ENCODE data around the gene IQGAP1.

The IQGAP1 gene

GRCh38 chr15:90349821-90350220 is 38.2 kb upstream of the IQGAP1 start:
- Histone ChIP-seq H3K4me2 (no peak overlapping the region), H3K36me3 (no peaks in the 10 kb centered on the region), H3K9me3 (replicated peaks in 1 of 11) (no peaks in the 10 kb centered on the region), H3K27ac (no peak overlapping the region), H3K4me3 (no peak overlapping the region), H3K9ac (no peak overlapping the region), H4K20me1 (no peaks in the 10 kb centered on the region), H3K27me3 (no peaks in the 10 kb centered on the region), H3K4me1 (peaks cover 0 to 32% (median 15%) of the 10 kb centered on the region in 10 experiments; a peak in 17 of 20 replicates)
- no peak for TF ChIP-seq Cebpa-rat (IDR thresholded peaks at IDR 0.05)

DNA sequence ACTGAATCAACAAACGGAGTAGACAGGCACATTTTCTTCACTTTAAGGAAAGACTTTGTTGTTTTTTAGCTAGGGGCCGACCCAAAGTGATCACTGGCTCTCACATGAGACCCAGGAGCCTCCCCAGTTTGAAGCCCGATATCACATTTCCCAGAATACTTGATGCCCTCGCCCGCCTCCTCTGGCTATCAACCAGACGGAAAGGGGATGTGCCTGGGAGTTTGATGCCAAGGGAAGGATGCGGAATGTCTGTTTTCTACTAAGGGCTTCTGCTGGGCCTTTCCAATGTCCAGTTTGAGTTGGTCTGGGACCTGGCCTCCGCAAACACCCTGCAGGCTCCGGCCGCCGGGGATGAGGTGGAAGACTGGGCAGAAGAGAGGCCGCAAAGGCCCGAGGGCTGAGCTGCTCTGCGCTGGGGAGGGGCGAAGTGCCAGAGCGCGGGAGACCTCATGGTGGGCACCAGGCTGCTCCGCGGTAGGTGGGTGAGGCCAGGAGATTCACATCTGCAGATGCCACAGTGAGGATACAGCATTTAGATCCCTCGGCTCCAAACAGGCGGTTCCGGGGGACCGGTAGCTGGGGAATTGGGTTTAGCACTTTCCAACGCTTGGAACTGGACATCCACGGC is 36.4 kb upstream of the IQGAP1 start:
- no peak overlapping the region for H3K27ac ChIP-seq
- no peaks in the 10 kb centered on the region for H3K27me3 ChIP-seq
- no peaks in the 10 kb centered on the region for H3K36me3 ChIP-seq
- peaks cover 0 to 14% (median 12%) of the 10 kb centered on the region in 10 experiments; a peak in 16 of 20 replicates for H3K4me1 ChIP-seq
- H3K4me2 ChIP-seq: peak overlapping the region; percentile 87 to 98 (median 92)
- H3K9me3 ChIP-seq (replicated peaks in 1 of 11): no peaks in the 10 kb centered on the region
- H3K4me3 ChIP-seq: peak overlapping the region; percentile 69 to 90 (median 80)
- no peak for TF ChIP-seq Cebpa-rat (IDR thresholded peaks at IDR 0.05)
- no peaks in the 10 kb centered on the region for H4K20me1 ChIP-seq
- peak overlapping the region in 7 of 11 experiments; percentile 23 to 80 (median 76); a peak in 9 of 22 replicates for H3K9ac ChIP-seq

DNA sequence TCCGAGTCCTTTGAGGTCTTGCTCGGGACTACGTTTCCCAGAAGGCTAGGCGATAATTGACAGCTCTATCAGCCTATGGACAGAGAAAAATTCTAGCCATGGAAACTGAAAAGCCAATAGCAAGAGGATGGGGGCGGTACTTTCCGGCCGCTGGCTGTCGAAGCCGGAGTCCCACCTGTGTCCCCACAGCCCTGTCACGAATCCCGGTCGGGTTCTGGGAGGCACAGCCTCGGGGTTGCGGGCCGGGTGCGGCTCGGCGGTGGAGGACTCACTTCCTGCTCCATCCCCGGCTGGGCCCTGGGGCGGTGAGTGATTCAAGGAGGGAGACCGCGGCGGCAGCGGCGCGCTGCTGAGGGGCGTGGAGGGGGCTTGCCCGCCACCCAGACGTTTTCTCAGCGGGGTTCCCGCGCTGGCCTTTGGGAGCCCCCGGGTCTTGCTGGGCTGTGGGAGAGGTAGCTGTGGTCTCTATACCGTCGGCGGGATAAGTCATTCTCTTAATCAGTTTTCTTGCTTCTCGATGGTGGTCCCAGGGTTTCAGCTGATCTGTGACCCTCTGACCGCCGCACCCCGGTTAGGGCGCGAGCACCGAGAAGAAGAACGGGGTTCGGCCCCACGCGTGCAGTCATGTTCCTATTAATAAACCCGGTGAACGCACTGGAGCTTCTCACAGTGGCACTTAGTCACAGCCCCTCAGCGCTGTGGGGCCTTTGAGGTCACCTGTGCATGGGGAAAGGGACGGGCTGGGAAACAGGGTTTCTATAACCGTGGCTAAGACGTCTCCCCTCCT is 35.7 kb upstream of the IQGAP1 start, which contains the start of gene ZNF774:
Gene ZNF774, plus strand, starts transcription at position 178 of the 787 bp plus-strand sequence. CDS start 2,377 bp downstream, outside the sequence.
- no peaks in the 10 kb centered on the region for H4K20me1 ChIP-seq
- H3K27me3 ChIP-seq: no peaks in the 10 kb centered on the region
- peak within 1 kb of the TSS in 9 of 11 experiments; percentile 5 to 63 (median 38); a peak in 13 of 22 replicates for H3K27ac ChIP-seq

DNA sequence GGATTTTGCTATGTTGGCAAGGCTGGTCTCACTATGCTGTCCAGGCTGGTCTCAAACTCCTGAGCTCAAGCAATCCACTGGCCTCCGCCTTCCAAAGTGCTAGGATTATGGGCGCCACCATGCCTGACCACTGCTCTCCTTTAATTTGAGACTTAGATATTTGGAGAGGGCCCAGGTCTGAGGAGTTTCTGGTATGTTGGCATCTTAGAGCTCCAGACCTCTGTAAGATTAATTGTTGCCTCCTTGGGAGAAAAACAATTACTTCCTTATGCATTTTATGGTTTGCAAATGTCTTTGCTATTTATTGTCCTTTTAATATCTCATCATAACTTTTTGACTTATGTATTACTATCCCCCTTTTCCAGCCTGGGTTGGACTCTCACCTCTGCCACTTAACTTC is 33.1 kb upstream of the IQGAP1 start:
- Histone ChIP-seq H3K27me3 (no peaks in the 10 kb centered on the region), H3K4me2 (no peak overlapping the region), H3K9ac (no peak overlapping the region), H3K9me3 (replicated peaks in 1 of 11) (no peaks in the 10 kb centered on the region), H4K20me1 (no peaks in the 10 kb centered on the region), H3K27ac (no peak overlapping the region), H3K4me3 (no peak overlapping the region), H3K4me1 (peaks cover 0 to 20% (median 12%) of the 10 kb centered on the region in 10 experiments; a peak in 16 of 20 replicates), H3K36me3 (0 out of 22 replicates have a peak, but pooled peaks cover 0 to 2% (median 0%) of the 10 kb centered on the region in 11 experiments)
- no peak for TF ChIP-seq Cebpa-rat (IDR thresholded peaks at IDR 0.05)

More for the DNA sequence above, 35.7 kb upstream of the IQGAP1 start, which contains the start of gene ZNF774:
- H3K4me2 ChIP-seq: peak within 1 kb of the TSS; percentile 87 to 98 (median 92)
- peaks cover 0 to 13% (median 12%) of the 10 kb centered on the region in 10 experiments; a peak in 16 of 20 replicates for H3K4me1 ChIP-seq
- H3K36me3 ChIP-seq: no peaks in the 10 kb centered on the region
- H3K9me3 ChIP-seq (replicated peaks in 1 of 11): no peaks in the 10 kb centered on the region
- no peak for TF ChIP-seq Cebpa-rat (IDR thresholded peaks at IDR 0.05)
- H3K9ac ChIP-seq: peak within 1 kb of the TSS; percentile 59 to 84 (median 76)
- peak within 1 kb of the TSS; percentile 69 to 90 (median 80) for H3K4me3 ChIP-seq

- H3K27ac ChIP-seq: no peak overlapping the region
- no peaks in the 10 kb centered on the region for H3K9me3 ChIP-seq (replicated peaks in 1 of 11)
- no peak overlapping the region for H3K4me3 ChIP-seq
- H3K4me2 ChIP-seq: no peak overlapping the region
- peaks cover 0 to 7% (median 0%) of the 10 kb centered on the region in 11 experiments; a peak in 2 of 22 replicates for H3K36me3 ChIP-seq
- no peak for TF ChIP-seq Cebpa-rat (IDR thresholded peaks at IDR 0.05)
- H3K9ac ChIP-seq: no peak overlapping the region
- H3K4me1 ChIP-seq: peaks cover 5 to 38% (median 13%) of the 10 kb centered on the region in 10 experiments
- H3K27me3 ChIP-seq: no peaks in the 10 kb centered on the region
- H4K20me1 ChIP-seq: no peaks in the 10 kb centered on the region
Measured at GRCh38 chr15:90358124-90359033, 29.7 kb upstream of the IQGAP1 start.

GRCh38 chr15:90360746-90361145 is 27.3 kb upstream of the IQGAP1 start:
- H3K36me3 ChIP-seq: peaks cover 0 to 7% (median 0%) of the 10 kb centered on the region in 11 experiments; a peak in 2 of 22 replicates
- no peaks in the 10 kb centered on the region for H4K20me1 ChIP-seq
- peak overlapping the region in 2 of 11 experiments; percentile 68 to 76; a peak in 3 of 22 replicates for H3K4me2 ChIP-seq
- TF ChIP-seq Cebpa-rat (IDR thresholded peaks at IDR 0.05): no peak
- peak overlapping the region in 2 of 11 experiments; percentile 52 to 68; a peak in 2 of 22 replicates for H3K27ac ChIP-seq
- no peak overlapping the region for H3K4me3 ChIP-seq
- no peak overlapping the region for H3K9ac ChIP-seq
- H3K27me3 ChIP-seq: no peaks in the 10 kb centered on the region
- peaks cover 12 to 61% (median 19%) of the 10 kb centered on the region in 10 experiments for H3K4me1 ChIP-seq
- no peaks in the 10 kb centered on the region for H3K9me3 ChIP-seq (replicated peaks in 1 of 11)

- Histone ChIP-seq H4K20me1 (no peaks in the 10 kb centered on the region), H3K27me3 (no peaks in the 10 kb centered on the region), H3K36me3 (peaks cover 0 to 7% (median 0%) of the 10 kb centered on the region in 11 experiments; a peak in 2 of 22 replicates), H3K4me1 (peaks cover 12 to 81% (median 24%) of the 10 kb centered on the region in 10 experiments), H3K9me3 (replicated peaks in 1 of 11) (no peaks in the 10 kb centered on the region), H3K27ac (peak overlapping the region in 5 of 11 experiments; percentile 52 to 74 (median 65); a peak in 8 of 22 replicates), H3K4me2 (peak overlapping the region in 4 of 11 experiments; percentile 45 to 76 (median 68); a peak in 7 of 22 replicates), H3K4me3 (no peak overlapping the region), H3K9ac (peak overlapping the region in 1 of 11 experiments; percentile 55; a peak in 1 of 22 replicates)
- no peak for TF ChIP-seq Cebpa-rat (IDR thresholded peaks at IDR 0.05)
Measured at GRCh38 chr15:90362936-90363212, 25.2 kb upstream of the IQGAP1 start.

- H3K9ac ChIP-seq: no peak overlapping the region
- H3K4me3 ChIP-seq: no peak overlapping the region
- H3K4me2 ChIP-seq: peak overlapping the region in 10 of 11 experiments; percentile 3 to 88 (median 28); a peak in 12 of 22 replicates
- no peaks in the 10 kb centered on the region for H3K27me3 ChIP-seq
- no peaks in the 10 kb centered on the region for H4K20me1 ChIP-seq
- H3K27ac ChIP-seq: no peak overlapping the region
- peaks cover 0 to 7% (median 0%) of the 10 kb centered on the region in 11 experiments; a peak in 2 of 22 replicates for H3K36me3 ChIP-seq
- TF ChIP-seq Cebpa-rat (IDR thresholded peaks at IDR 0.05): no peak
- H3K4me1 ChIP-seq: peaks cover 12 to 87% (median 26%) of the 10 kb centered on the region in 10 experiments
- H3K9me3 ChIP-seq (replicated peaks in 1 of 11): no peaks in the 10 kb centered on the region
Measured at GRCh38 chr15:90364251-90364650, 23.8 kb upstream of the IQGAP1 start.

All from BLaER1 treated with 17β-estradiol and CSF1 and Interleukin-3, amounts not matched to agents 10 nM and 100 nM (cell line).